NB4 (cell line): ENCODE results near the gene USP11.

Experiments
- MYC ChIP-seq: IDR thresholded peaks from 2 replicates; pipeline ENCODE4 v1.6.1; 2011; ENCODE audit warnings: low read depth, low read length
- POLR2A ChIP-seq: IDR thresholded peaks from 2 replicates; pipeline ENCODE4 v1.6.1; 2011; ENCODE audit warnings: mild to moderate bottlenecking; ENCODE audit not compliant: insufficient read length; ENCODE audit errors: extremely low read depth
- TF ChIP-seq, protein P1 (sequence below): IDR thresholded peaks from one replicate; pipeline ENCODE4 v1.5.1; 2012; ENCODE audit warnings: low read depth, low read length
- TF ChIP-seq, protein P2 (sequence below): IDR thresholded peaks from 2 replicates; pipeline ENCODE4 v1.6.1; 2011; ENCODE audit warnings: low read depth, low read length

DNA sequence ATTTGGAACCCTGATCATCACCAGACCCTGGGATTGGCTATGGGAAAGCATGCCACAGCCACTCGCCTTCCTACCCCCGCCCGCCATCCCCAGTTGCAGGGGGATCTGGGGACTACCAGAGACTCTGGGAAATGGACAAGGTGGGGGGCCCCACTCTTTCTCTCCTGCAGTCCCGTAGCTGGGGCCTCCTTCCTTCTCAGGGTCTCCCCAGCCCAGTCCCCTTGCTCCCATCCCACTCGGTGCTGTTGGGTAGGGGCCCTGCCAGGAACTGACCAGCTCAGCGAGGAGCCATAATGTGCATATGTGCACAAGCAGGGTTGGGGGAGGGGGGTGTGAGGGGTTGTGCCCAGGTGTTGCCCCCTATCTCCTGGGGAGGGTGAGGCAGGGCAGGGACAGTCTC, 3.4 kb upstream of the USP11 start:
- TF ChIP-seq, protein P1, sequence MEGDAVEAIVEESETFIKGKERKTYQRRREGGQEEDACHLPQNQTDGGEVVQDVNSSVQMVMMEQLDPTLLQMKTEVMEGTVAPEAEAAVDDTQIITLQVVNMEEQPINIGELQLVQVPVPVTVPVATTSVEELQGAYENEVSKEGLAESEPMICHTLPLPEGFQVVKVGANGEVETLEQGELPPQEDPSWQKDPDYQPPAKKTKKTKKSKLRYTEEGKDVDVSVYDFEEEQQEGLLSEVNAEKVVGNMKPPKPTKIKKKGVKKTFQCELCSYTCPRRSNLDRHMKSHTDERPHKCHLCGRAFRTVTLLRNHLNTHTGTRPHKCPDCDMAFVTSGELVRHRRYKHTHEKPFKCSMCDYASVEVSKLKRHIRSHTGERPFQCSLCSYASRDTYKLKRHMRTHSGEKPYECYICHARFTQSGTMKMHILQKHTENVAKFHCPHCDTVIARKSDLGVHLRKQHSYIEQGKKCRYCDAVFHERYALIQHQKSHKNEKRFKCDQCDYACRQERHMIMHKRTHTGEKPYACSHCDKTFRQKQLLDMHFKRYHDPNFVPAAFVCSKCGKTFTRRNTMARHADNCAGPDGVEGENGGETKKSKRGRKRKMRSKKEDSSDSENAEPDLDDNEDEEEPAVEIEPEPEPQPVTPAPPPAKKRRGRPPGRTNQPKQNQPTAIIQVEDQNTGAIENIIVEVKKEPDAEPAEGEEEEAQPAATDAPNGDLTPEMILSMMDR, result no peak
- TF ChIP-seq POLR2A (no peak), MYC (no peak)
- TF ChIP-seq, protein P2, sequence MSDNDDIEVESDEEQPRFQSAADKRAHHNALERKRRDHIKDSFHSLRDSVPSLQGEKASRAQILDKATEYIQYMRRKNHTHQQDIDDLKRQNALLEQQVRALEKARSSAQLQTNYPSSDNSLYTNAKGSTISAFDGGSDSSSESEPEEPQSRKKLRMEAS, result no peak
